ENCODE measurements around the gene GSK3A. TPM values are rescaled to one million over a fixed set of nuclear protein-coding genes. Genes with fewer than 3 reads are reported as not detected.

The GSK3A gene
- total and polyA plus RNA-seq, 9 of the 15 experiments (the other 6 are each of a cell fraction or from before 2014, with no cell fraction given), result 0.62 to 90.7 (median 33.3) TPM

- peak in 1 of 3 experiments; percentile 1; a peak in 1 of 6 replicates for TF ChIP-seq CTCF (IDR thresholded peaks at IDR 0.05 in 2 of 3, conservative IDR thresholded peaks at IDR 0.05 in 1 of 3; ENCODE audit: insufficient read depth in 2 of 3, low read depth in 1 of 3, low read length in 3 of 3)
- TF ChIP-seq YBX1 (IDR thresholded peaks at IDR 0.05), result no peak
- TF ChIP-seq BCL6 (CRISPR knock-in tag; IDR thresholded peaks at IDR 0.05), result no peak
- TF ChIP-seq CUX1 (CRISPR knock-in tag; IDR thresholded peaks at IDR 0.05), result no peak
- TF ChIP-seq SIX5 (IDR thresholded peaks at IDR 0.05; ENCODE audit: borderline replicate concordance in 1 of 2, insufficient read depth in 1 of 2, low read depth in 1 of 2, low read length in 2 of 2), result no peak
- no peak for TF ChIP-seq ZC3H11A (IDR thresholded peaks at IDR 0.05; ENCODE audit: low read depth, low read length)
- TF ChIP-seq E2F1 (CRISPR knock-in tag; IDR thresholded peaks at IDR 0.05), result no peak
- no peak for TF ChIP-seq RAD21 (CRISPR knock-in tag; conservative IDR thresholded peaks at IDR 0.05 in 1 of 2, IDR thresholded peaks at IDR 0.05 in 1 of 2)
- TF ChIP-seq EZH2 (IDR thresholded peaks at IDR 0.05; ENCODE audit: borderline replicate concordance, low read depth, low read length), result no peak
- no peak for TF ChIP-seq GTF2B (IDR thresholded peaks at IDR 0.05; ENCODE audit: extremely low read depth, insufficient read length)
- no peak for TF ChIP-seq TAF9B (IDR thresholded peaks at IDR 0.05; ENCODE audit: partially characterized antibody)
- TF ChIP-seq TRIM25 (IDR thresholded peaks at IDR 0.05; ENCODE audit: borderline replicate concordance), result no peak
- no peak for TF ChIP-seq MEF2D (tag; conservative IDR thresholded peaks at IDR 0.05; ENCODE audit: low read depth)
- no peak for TF ChIP-seq KHSRP (IDR thresholded peaks at IDR 0.05)
- TF ChIP-seq ZNF444 (CRISPR knock-in tag; IDR thresholded peaks at IDR 0.05), result no peak
- TF ChIP-seq NFXL1 (CRISPR knock-in tag; IDR thresholded peaks at IDR 0.05), result no peak
- TF ChIP-seq RBFOX2 (IDR thresholded peaks at IDR 0.05; ENCODE audit: low read depth, low read length), result peak; percentile 25; the same call in 1 of the 2 replicates
These were observed 46.6 kb upstream of the GSK3A start (continued) for GRCh38 chr19:42288881-42289555.
